ENCODE measurements around the gene TIGD1.
"Not testable (repeated sequence)": the region's sequence is repeated elsewhere in the genome, so short reads cannot be mapped to it uniquely, and the experiment has no call there.

The TIGD1 gene

DNA sequence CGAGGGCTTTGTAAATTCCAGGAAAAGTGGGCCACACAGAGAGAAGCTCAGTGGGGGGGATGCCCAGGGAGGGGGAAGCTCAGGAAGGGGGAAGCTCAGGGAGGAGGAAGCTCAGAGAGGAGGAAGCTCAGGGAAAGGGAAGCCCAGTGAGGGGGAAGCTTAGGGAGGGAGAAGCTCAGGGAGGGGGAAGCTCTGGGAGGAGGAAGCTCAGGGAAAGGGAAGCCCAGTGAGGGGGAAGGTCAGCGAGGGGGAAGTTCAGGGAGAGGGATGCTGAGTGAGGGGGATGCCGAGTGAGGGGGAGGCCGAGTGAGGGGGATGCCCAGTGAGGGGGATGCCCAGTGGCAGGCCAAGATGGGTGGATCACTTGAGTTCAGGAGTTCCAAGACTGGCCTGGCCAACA, 11.7 kb downstream of the TIGD1 start:
- H3K4me3 ChIP-seq (ENCODE audit: low read depth, low read length) = no peak overlapping the region
- TF ChIP-seq CTCF (conservative IDR thresholded peaks at IDR 0.05; ENCODE audit: low read depth, low read length) = no peak
- no peak for DNase-seq (ENCODE audit: low read depth)

- no peak for DNase-seq (ENCODE audit: low read depth)
- TF ChIP-seq CTCF (conservative IDR thresholded peaks at IDR 0.05; ENCODE audit: low read depth, low read length) = no peak
- no peak overlapping the region for H3K4me3 ChIP-seq (ENCODE audit: low read depth, low read length)
Observed at GRCh38 chr2:232537499-232537898, 12.9 kb downstream of the TIGD1 start.

- peak; percentile 55 for TF ChIP-seq CTCF (conservative IDR thresholded peaks at IDR 0.05; ENCODE audit: low read depth, low read length)
- H3K4me3 ChIP-seq (ENCODE audit: low read depth, low read length) = no peak overlapping the region
- no peak for DNase-seq (ENCODE audit: low read depth)
Observed at GRCh38 chr2:232537079-232537478, 13.3 kb downstream of the TIGD1 start.

GRCh38 chr2:232535761-232536530, 14.4 kb downstream of the TIGD1 start:
- H3K4me3 ChIP-seq (ENCODE audit: low read depth, low read length) = no peak overlapping the region
- TF ChIP-seq CTCF (conservative IDR thresholded peaks at IDR 0.05; ENCODE audit: low read depth, low read length) = no peak
- DNase-seq (ENCODE audit: low read depth) = no peak

GRCh38 chr2:232534940-232535651, 15.3 kb downstream of the TIGD1 start:
- no peak overlapping the region for H3K4me3 ChIP-seq (ENCODE audit: low read depth, low read length)
- no peak for TF ChIP-seq CTCF (conservative IDR thresholded peaks at IDR 0.05; ENCODE audit: low read depth, low read length)
- DNase-seq (ENCODE audit: low read depth) = no peak

GRCh38 chr2:232533944-232534710, 16.2 kb downstream of the TIGD1 start:
- peak; percentile 76 for DNase-seq (ENCODE audit: low read depth)
- H3K4me3 ChIP-seq (ENCODE audit: low read depth, low read length) = no peak overlapping the region

DNA sequence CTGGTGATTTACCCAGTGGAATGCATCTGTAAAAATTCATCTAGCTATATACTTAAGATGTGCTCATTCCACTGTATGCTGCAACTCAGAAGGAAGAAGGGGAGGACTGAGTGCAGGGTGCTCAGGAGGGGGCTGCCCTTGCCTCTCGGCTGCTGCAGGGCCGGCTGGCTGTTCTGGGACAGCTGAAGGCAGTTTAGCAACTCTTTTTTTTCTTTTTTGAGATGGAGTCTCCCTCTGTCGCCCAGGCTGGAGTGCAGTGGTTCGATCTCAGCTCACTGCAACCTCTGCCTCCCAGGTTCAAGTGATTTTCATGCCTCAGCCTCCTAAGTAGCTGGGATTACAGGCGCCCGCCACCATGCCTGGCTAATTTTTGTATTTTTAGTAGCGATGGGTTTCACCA, 17.5 kb downstream of the TIGD1 start:
- DNase-seq (ENCODE audit: low read depth); H3K4me3 ChIP-seq (ENCODE audit: low read depth, low read length): not testable (repeated sequence)

More at GRCh38 chr2:232533944-232534710, 16.2 kb downstream of the TIGD1 start:
- no peak for TF ChIP-seq CTCF (conservative IDR thresholded peaks at IDR 0.05; ENCODE audit: low read depth, low read length)
